Measurements from ENCODE around the gene RNF207. TPM values are rescaled to one million over a fixed set of nuclear protein-coding genes. Genes with fewer than 3 reads are reported as not detected.

RNF207 gene
- total RNA-seq, 2 experiments from 2014 or later = 12.1 to 16.4 TPM

Other genes starting within 250 kb of the RNF207 start
- 10 to 100 TPM; 14.2 to 15.7 TPM for gene NPHP4, start 213.7 kb upstream of the RNF207 start, total RNA-seq
- gene KCNAB2, start 160.2 kb upstream of the RNF207 start, total RNA-seq = 100 to 1,000 TPM; 192 to 200 TPM
- gene CHD5, start 25.8 kb upstream of the RNF207 start, total RNA-seq = under 1 TPM; 0.57 to 0.78 TPM
- gene RPL22, start 6.5 kb upstream of the RNF207 start, total RNA-seq = 100 to 1,000 TPM; 399 to 441 TPM
- 10 to 100 TPM; 74.7 to 81.5 TPM for gene ICMT, start 29.8 kb downstream of the RNF207 start, total RNA-seq
- gene HES3, start 38.1 kb downstream of the RNF207 start, total RNA-seq = not detected
- gene GPR153, start 55.0 kb downstream of the RNF207 start, total RNA-seq = under 1 TPM; 0.67 to 0.73 TPM
- gene ACOT7, start 187.6 kb downstream of the RNF207 start, total RNA-seq = 100 to 1,000 TPM in 1 of 2 experiments, 10 to 100 TPM in 1; 97.9 to 104 TPM
- gene HES2, start 213.8 kb downstream of the RNF207 start, total RNA-seq = under 1 TPM in 1 of 2 experiments, not detected in 1; 0.15 TPM
- gene ESPN, start 218.7 kb downstream of the RNF207 start, total RNA-seq = under 1 TPM; 0.08 to 0.23 TPM

All from activated CD8-positive, alpha-beta memory T cell treated with anti-CD3 and anti-CD28 coated beads for 36 hours (primary cell).